Progenitor cell of endocrine pancreas (in vitro differentiated cells): Measurements from ENCODE around the gene CBARP. TPM values are rescaled to one million over a fixed set of nuclear protein-coding genes. Genes with fewer than 3 reads are reported as not detected.

ENCODE experiments used
- DNase-seq: peaks from one replicate; pipeline ENCODE4 v3.0.0; 2021; ENCODE audit warnings: low spot score; ENCODE audit not compliant: unreplicated experiment
- H3K27ac Mint-ChIP-seq: 2 replicates; pipeline ENCODE4 v1.8.0; 2021; ENCODE audit warnings: mild to moderate bottlenecking, moderate library complexity, mixed read lengths
- H3K27me3 Mint-ChIP-seq: 2 replicates; pipeline ENCODE4 v1.8.0; 2021; ENCODE audit warnings: mixed read lengths
- H3K36me3 Mint-ChIP-seq: 2 replicates; pipeline ENCODE4 v1.8.0; 2022; ENCODE audit warnings: mixed read lengths; ENCODE audit not compliant: insufficient read depth
- H3K4me1 Mint-ChIP-seq: 2 replicates; pipeline ENCODE4 v1.8.0; 2021; ENCODE audit warnings: low read depth, mixed read lengths
- H3K4me3 Mint-ChIP-seq: 2 replicates; pipeline ENCODE4 v1.8.0; 2021; ENCODE audit warnings: low read depth, mild to moderate bottlenecking, moderate library complexity, mixed read lengths
- H3K9me3 Mint-ChIP-seq: 2 replicates; pipeline ENCODE4 v1.8.0; 2021; ENCODE audit warnings: low read depth, mixed read lengths
- total RNA-seq: library from RNA; stranded (reverse); gene quantifications from 2 replicates; pipeline ENCODE4 v1.2.1, GENCODE V29; 2021
- TF ChIP-seq, protein P1 (sequence below): fragments of 200-600 bp; sonication (generic); IDR thresholded peaks from one replicate; pipeline ENCODE4 v1.5.0; 2021; ENCODE audit warnings: antibody characterized with exemption, mild to moderate bottlenecking; ENCODE audit not compliant: unreplicated experiment

Gene CBARP
- total RNA-seq, 1 donor from 2014 or later, result 13.0 TPM

GRCh38 chr19:1280636-1281568, 43.1 kb upstream of the CBARP start:
- TF ChIP-seq, protein P1, sequence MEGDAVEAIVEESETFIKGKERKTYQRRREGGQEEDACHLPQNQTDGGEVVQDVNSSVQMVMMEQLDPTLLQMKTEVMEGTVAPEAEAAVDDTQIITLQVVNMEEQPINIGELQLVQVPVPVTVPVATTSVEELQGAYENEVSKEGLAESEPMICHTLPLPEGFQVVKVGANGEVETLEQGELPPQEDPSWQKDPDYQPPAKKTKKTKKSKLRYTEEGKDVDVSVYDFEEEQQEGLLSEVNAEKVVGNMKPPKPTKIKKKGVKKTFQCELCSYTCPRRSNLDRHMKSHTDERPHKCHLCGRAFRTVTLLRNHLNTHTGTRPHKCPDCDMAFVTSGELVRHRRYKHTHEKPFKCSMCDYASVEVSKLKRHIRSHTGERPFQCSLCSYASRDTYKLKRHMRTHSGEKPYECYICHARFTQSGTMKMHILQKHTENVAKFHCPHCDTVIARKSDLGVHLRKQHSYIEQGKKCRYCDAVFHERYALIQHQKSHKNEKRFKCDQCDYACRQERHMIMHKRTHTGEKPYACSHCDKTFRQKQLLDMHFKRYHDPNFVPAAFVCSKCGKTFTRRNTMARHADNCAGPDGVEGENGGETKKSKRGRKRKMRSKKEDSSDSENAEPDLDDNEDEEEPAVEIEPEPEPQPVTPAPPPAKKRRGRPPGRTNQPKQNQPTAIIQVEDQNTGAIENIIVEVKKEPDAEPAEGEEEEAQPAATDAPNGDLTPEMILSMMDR, result no peak
- H3K27ac Mint-ChIP-seq, result no peak overlapping the region
- H3K9me3 Mint-ChIP-seq, result no peaks in the 10 kb centered on the region
- no peak for DNase-seq
- peaks cover 2% of the 10 kb centered on the region for H3K36me3 Mint-ChIP-seq
- H3K27me3 Mint-ChIP-seq, result peaks cover 2% of the 10 kb centered on the region
- no peak overlapping the region for H3K4me3 Mint-ChIP-seq
- peaks cover 9% of the 10 kb centered on the region for H3K4me1 Mint-ChIP-seq

- no peaks in the 10 kb centered on the region for H3K9me3 Mint-ChIP-seq
- H3K27me3 Mint-ChIP-seq, result peaks cover 2% of the 10 kb centered on the region
- H3K27ac Mint-ChIP-seq, result no peak overlapping the region
- H3K4me3 Mint-ChIP-seq, result no peak overlapping the region
- H3K4me1 Mint-ChIP-seq, result peaks cover 8% of the 10 kb centered on the region
- TF ChIP-seq, protein P1, result peak; percentile 94
- H3K36me3 Mint-ChIP-seq, result peaks cover 2% of the 10 kb centered on the region
- peak; percentile 90 for DNase-seq
Observed at GRCh38 chr19:1279782-1280341, 42.1 kb upstream of the CBARP start.

- TF ChIP-seq, protein P1, result no peak
- no peaks in the 10 kb centered on the region for H3K9me3 Mint-ChIP-seq
- H3K36me3 Mint-ChIP-seq, result peaks cover 2% of the 10 kb centered on the region
- H3K4me1 Mint-ChIP-seq, result peaks cover 5% of the 10 kb centered on the region
- H3K27ac Mint-ChIP-seq, result peak overlapping the region; percentile 20
- no peaks in the 10 kb centered on the region for H3K27me3 Mint-ChIP-seq
- no peak overlapping the region for H3K4me3 Mint-ChIP-seq
- no peak for DNase-seq
Observed at GRCh38 chr19:1278713-1279660, 41.2 kb upstream of the CBARP start.

- Mint-ChIP-seq H3K27ac (no peak overlapping the region), H3K27me3 (no peaks in the 10 kb centered on the region), H3K4me1 (peaks cover 10% of the 10 kb centered on the region), H3K4me3 (no peak overlapping the region), H3K9me3 (no peaks in the 10 kb centered on the region), H3K36me3 (peaks cover 9% of the 10 kb centered on the region)
- TF ChIP-seq, protein P1, result no peak
- DNase-seq, result no peak
Observed at GRCh38 chr19:1278074-1278473, 40.3 kb upstream of the CBARP start.

- H3K9me3 Mint-ChIP-seq, result no peaks in the 10 kb centered on the region
- no peak overlapping the region for H3K27ac Mint-ChIP-seq
- peaks cover 13% of the 10 kb centered on the region for H3K4me1 Mint-ChIP-seq
- H3K36me3 Mint-ChIP-seq, result peaks cover 16% of the 10 kb centered on the region
- H3K27me3 Mint-ChIP-seq, result no peaks in the 10 kb centered on the region
- TF ChIP-seq, protein P1, result no peak
- no peak overlapping the region for H3K4me3 Mint-ChIP-seq
- no peak for DNase-seq
Observed at GRCh38 chr19:1277061-1277460, 39.3 kb upstream of the CBARP start.
